ENCODE data around the gene NR1I3.

GRCh38 chr1:161226320-161226711 is 11.7 kb downstream of the NR1I3 start:
- TF ChIP-seq CTCF (IDR thresholded peaks at IDR 0.05) (no peak), POLR2A (IDR thresholded peaks at IDR 0.05) (no peak)
